Progenitor cell of endocrine pancreas (in vitro differentiated cells): Measurements from ENCODE around the gene RIC8B. TPM values are rescaled to one million over a fixed set of nuclear protein-coding genes. Genes with fewer than 3 reads are reported as not detected.
A peak's percentile ranks its signal among the peaks of the same experiment; 100 is the strongest.

Experiments used
- DNase-seq: peaks from one replicate; pipeline ENCODE4 v3.0.0; 2021; ENCODE audit warnings: low spot score; ENCODE audit not compliant: unreplicated experiment
- H3K27ac Mint-ChIP-seq: 2 replicates; pipeline ENCODE4 v1.8.0; 2021; ENCODE audit warnings: mild to moderate bottlenecking, moderate library complexity, mixed read lengths
- H3K27me3 Mint-ChIP-seq: 2 replicates; pipeline ENCODE4 v1.8.0; 2021; ENCODE audit warnings: mixed read lengths
- H3K36me3 Mint-ChIP-seq: 2 replicates; pipeline ENCODE4 v1.8.0; 2022; ENCODE audit warnings: mixed read lengths; ENCODE audit not compliant: insufficient read depth
- H3K4me1 Mint-ChIP-seq: 2 replicates; pipeline ENCODE4 v1.8.0; 2021; ENCODE audit warnings: low read depth, mixed read lengths
- H3K4me3 Mint-ChIP-seq: 2 replicates; pipeline ENCODE4 v1.8.0; 2021; ENCODE audit warnings: low read depth, mild to moderate bottlenecking, moderate library complexity, mixed read lengths
- H3K9me3 Mint-ChIP-seq: 2 replicates; pipeline ENCODE4 v1.8.0; 2021; ENCODE audit warnings: low read depth, mixed read lengths
- CTCF ChIP-seq: fragments of 200-600 bp; sonication (generic); IDR thresholded peaks from one replicate; pipeline ENCODE4 v1.5.0; 2021; ENCODE audit warnings: antibody characterized with exemption, mild to moderate bottlenecking; ENCODE audit not compliant: unreplicated experiment
- total RNA-seq: library from RNA; stranded (reverse); gene quantifications from 2 replicates; pipeline ENCODE4 v1.2.1, GENCODE V29; 2021

Gene RIC8B
- total RNA-seq, 1 donor from 2014 or later = 24.7 TPM

- peaks cover 13% of the 10 kb centered on the region for H3K36me3 Mint-ChIP-seq
- peaks cover 10% of the 10 kb centered on the region for H3K4me1 Mint-ChIP-seq
- DNase-seq = no peak
- no peak for TF ChIP-seq CTCF
- H3K27ac Mint-ChIP-seq = no peak overlapping the region
- H3K27me3 Mint-ChIP-seq = peaks cover 19% of the 10 kb centered on the region
- no peak overlapping the region for H3K4me3 Mint-ChIP-seq
- no peaks in the 10 kb centered on the region for H3K9me3 Mint-ChIP-seq
Measured at GRCh38 chr12:106886932-106887331, 112.5 kb downstream of the RIC8B start.

- Mint-ChIP-seq H3K27ac (no peak overlapping the region), H3K4me1 (peaks cover 16% of the 10 kb centered on the region), H3K4me3 (no peak overlapping the region), H3K36me3 (peaks cover 10% of the 10 kb centered on the region), H3K27me3 (peaks cover 28% of the 10 kb centered on the region), H3K9me3 (no peaks in the 10 kb centered on the region)
- DNase-seq = no peak
- no peak for TF ChIP-seq CTCF
Measured at GRCh38 chr12:106888348-106888970, 114.0 kb downstream of the RIC8B start.

- Mint-ChIP-seq H3K36me3 (peaks cover 9% of the 10 kb centered on the region), H3K4me3 (no peak overlapping the region)
Measured at GRCh38 chr12:106889326-106889725, 114.8 kb downstream of the RIC8B start.

GRCh38 chr12:106889950-106890626 is 115.6 kb downstream of the RIC8B start:
- Mint-ChIP-seq H3K4me1 (peaks cover 16% of the 10 kb centered on the region), H3K9me3 (no peaks in the 10 kb centered on the region), H3K4me3 (no peak overlapping the region), H3K27me3 (peaks cover 28% of the 10 kb centered on the region), H3K27ac (no peak overlapping the region), H3K36me3 (peaks cover 7% of the 10 kb centered on the region)
- no peak for DNase-seq
- no peak for TF ChIP-seq CTCF

More at GRCh38 chr12:106889326-106889725, 114.8 kb downstream of the RIC8B start:
- Mint-ChIP-seq H3K4me1 (peaks cover 16% of the 10 kb centered on the region), H3K27me3 (peaks cover 28% of the 10 kb centered on the region), H3K9me3 (no peaks in the 10 kb centered on the region), H3K27ac (no peak overlapping the region)
- no peak for DNase-seq
- no peak for TF ChIP-seq CTCF

GRCh38 chr12:106892075-106892474 is 117.6 kb downstream of the RIC8B start:
- H3K4me1 Mint-ChIP-seq = peaks cover 16% of the 10 kb centered on the region

More at GRCh38 chr12:106892075-106892474, 117.6 kb downstream of the RIC8B start:
- TF ChIP-seq CTCF = no peak
- Mint-ChIP-seq H3K36me3 (peaks cover 6% of the 10 kb centered on the region), H3K27me3 (peaks cover 37% of the 10 kb centered on the region), H3K9me3 (no peaks in the 10 kb centered on the region), H3K27ac (peak overlapping the region; percentile 65), H3K4me3 (no peak overlapping the region)
- DNase-seq = no peak
